Loucy (cell line): Measurements from ENCODE around the gene TSPAN9.

Source experiments
- H2AFZ ChIP-seq: fragments of 200-600 bp; sonication (generic); 2 replicates; pipeline ENCODE4 v1.6.0; 2016; ENCODE audit warnings: antibody characterized with exemption, mild to moderate bottlenecking, low read length, moderate library complexity
- H3F3A ChIP-seq: fragments of 200-600 bp; 2 replicates; pipeline ENCODE4 v1.6.0; 2016; ENCODE audit warnings: antibody characterized with exemption, low read depth, mild to moderate bottlenecking
- H3K27me3 ChIP-seq: fragments of 200-600 bp; sonication (generic); 2 replicates; pipeline ENCODE4 v1.6.1; 2014; ENCODE audit warnings: low read length, mild to moderate bottlenecking; ENCODE audit not compliant: insufficient read depth, poor library complexity, severe bottlenecking
- H3K36me3 ChIP-seq: fragments of 200-600 bp; sonication (generic); 2 replicates; pipeline ENCODE4 v1.6.1; 2016; ENCODE audit warnings: low read length; ENCODE audit not compliant: insufficient read depth
- H3K4me1 ChIP-seq: fragments of 200-600 bp; sonication (generic); 2 replicates; pipeline ENCODE4 v1.5.1; 2014; ENCODE audit warnings: low read length, mild to moderate bottlenecking; ENCODE audit not compliant: insufficient read depth, poor library complexity, severe bottlenecking
- H3K4me2 ChIP-seq: fragments of 200-600 bp; sonication (generic); 2 replicates; pipeline ENCODE4 v1.6.0; 2014; ENCODE audit warnings: antibody characterized with exemption, low read length, low read depth, mild to moderate bottlenecking; ENCODE audit not compliant: poor library complexity, severe bottlenecking
- H3K4me3 ChIP-seq: fragments of 200-600 bp; sonication (generic); 2 replicates; pipeline ENCODE4 v1.5.1; 2014; ENCODE audit warnings: low read length, mild to moderate bottlenecking, mixed read lengths; ENCODE audit not compliant: poor library complexity, severe bottlenecking
- H3K79me2 ChIP-seq: fragments of 200-600 bp; sonication (generic); 2 replicates; pipeline ENCODE4 v1.6.1; 2014; ENCODE audit warnings: low read length; ENCODE audit not compliant: insufficient read depth
- H3K9ac ChIP-seq: fragments of 200-600 bp; sonication (generic); 2 replicates; pipeline ENCODE4 v1.6.0; 2014; ENCODE audit warnings: mild to moderate bottlenecking, low read depth, low read length, moderate library complexity; ENCODE audit not compliant: poor library complexity, severe bottlenecking
- H3K9me2 ChIP-seq: fragments of 200-600 bp; sonication (generic); replicated peaks from 2 replicates; pipeline ENCODE4 v1.6.1; 2016; ENCODE audit warnings: low read depth, low read length, mixed read lengths
- H3K9me3 ChIP-seq: fragments of 200-600 bp; sonication (generic); 2 replicates; pipeline ENCODE4 v1.6.1; 2014; ENCODE audit warnings: mild to moderate bottlenecking, antibody characterized with exemption, low read length, low read depth; ENCODE audit not compliant: insufficient read depth
- H4K20me1 ChIP-seq: fragments of 200-600 bp; sonication (generic); 2 replicates; pipeline ENCODE4 v1.6.0; 2014; ENCODE audit warnings: antibody characterized with exemption, low read length, mild to moderate bottlenecking; ENCODE audit not compliant: insufficient read depth, poor library complexity, severe bottlenecking
- CTCF ChIP-seq: fragments of 200-600 bp; sonication (generic); conservative IDR thresholded peaks from 2 replicates; pipeline ENCODE4 v1.5.1; 2014; ENCODE audit warnings: mild to moderate bottlenecking, antibody characterized with exemption, low read length
- EZH2phosphoT487 ChIP-seq: fragments of 200-600 bp; IDR thresholded peaks from 2 replicates; pipeline ENCODE4 v1.6.1; 2018; ENCODE audit warnings: antibody characterized with exemption, mild to moderate bottlenecking, moderate library complexity, borderline replicate concordance

Gene TSPAN9

GRCh38 chr12:3246253-3246652, 169.1 kb downstream of the TSPAN9 start:
- H3K27me3 ChIP-seq, result no peaks in the 10 kb centered on the region
- H3K9me3 ChIP-seq, result no peaks in the 10 kb centered on the region
- H3K36me3 ChIP-seq, result no peaks in the 10 kb centered on the region
- no peaks in the 10 kb centered on the region for H3K79me2 ChIP-seq
- no peak overlapping the region for H3K4me2 ChIP-seq
- no peaks in the 10 kb centered on the region for H3F3A ChIP-seq
- no peak overlapping the region for H3K9ac ChIP-seq
- TF ChIP-seq CTCF (no peak), EZH2phosphoT487 (no peak)
- H4K20me1 ChIP-seq, result no peaks in the 10 kb centered on the region
- no peak overlapping the region for H2AFZ ChIP-seq
- no peaks in the 10 kb centered on the region for H3K9me2 ChIP-seq
- no peak overlapping the region for H3K4me3 ChIP-seq
- peaks cover 5% of the 10 kb centered on the region for H3K4me1 ChIP-seq

GRCh38 chr12:3247077-3247476, 169.9 kb downstream of the TSPAN9 start:
- Histone ChIP-seq H3F3A (no peaks in the 10 kb centered on the region), H3K4me1 (peaks cover 5% of the 10 kb centered on the region), H3K79me2 (no peaks in the 10 kb centered on the region), H3K36me3 (no peaks in the 10 kb centered on the region), H3K4me2 (no peak overlapping the region), H4K20me1 (no peaks in the 10 kb centered on the region), H3K9me3 (no peaks in the 10 kb centered on the region), H3K9me2 (no peaks in the 10 kb centered on the region), H3K9ac (no peak overlapping the region), H3K27me3 (no peaks in the 10 kb centered on the region), H2AFZ (no peak overlapping the region), H3K4me3 (no peak overlapping the region)
- TF ChIP-seq EZH2phosphoT487 (no peak), CTCF (no peak)

- no peaks in the 10 kb centered on the region for H3K27me3 ChIP-seq
- H3K4me3 ChIP-seq, result no peak overlapping the region
- no peak overlapping the region for H3K9ac ChIP-seq
- no peaks in the 10 kb centered on the region for H3K36me3 ChIP-seq
- no peak overlapping the region for H3K4me2 ChIP-seq
- no peak overlapping the region for H2AFZ ChIP-seq
- H3K9me3 ChIP-seq, result no peaks in the 10 kb centered on the region
- TF ChIP-seq EZH2phosphoT487, result no peak
- TF ChIP-seq CTCF, result no peak
- peaks cover 5% of the 10 kb centered on the region for H3K4me1 ChIP-seq
- no peaks in the 10 kb centered on the region for H3F3A ChIP-seq
- H3K79me2 ChIP-seq, result no peaks in the 10 kb centered on the region
- no peaks in the 10 kb centered on the region for H4K20me1 ChIP-seq
- no peaks in the 10 kb centered on the region for H3K9me2 ChIP-seq
Observed at GRCh38 chr12:3247629-3248161, 170.5 kb downstream of the TSPAN9 start.
